ENCODE results near the gene MAP3K12. TPM values are rescaled to one million over a fixed set of nuclear protein-coding genes. Genes with fewer than 3 reads are reported as not detected.

Gene MAP3K12
- total and polyA plus RNA-seq, 5 experiments from 2014 or later = 2.4 to 23.8 (median 3.9) TPM

GRCh38 chr12:53530061-53530460 lies 30.8 kb upstream of the MAP3K12 start:
- peaks cover 6 to 74% (median 20%) of the 10 kb centered on the region in 3 donors for H3K36me3 Mint-ChIP-seq

GRCh38 chr12:53524476-53524875 lies 25.2 kb upstream of the MAP3K12 start:
- no peak for DNase-seq
- peaks cover 0 to 4% (median 0%) of the 10 kb centered on the region in 4 donors for H3K4me1 Mint-ChIP-seq
- H3K9me3 Mint-ChIP-seq = no peaks in the 10 kb centered on the region
- no peak for ATAC-seq
- H3K27me3 Mint-ChIP-seq = no peaks in the 10 kb centered on the region
- peak overlapping the region in 2 of 10 donors; percentile 4 to 19 for H3K27ac Mint-ChIP-seq
- POLR2A ChIA-PET = no interaction called here
- peaks cover 10 to 77% (median 22%) of the 10 kb centered on the region in 3 donors for H3K36me3 Mint-ChIP-seq
- H3K4me3 Mint-ChIP-seq = no peak overlapping the region

More at GRCh38 chr12:53530061-53530460, 30.8 kb upstream of the MAP3K12 start:
- ATAC-seq (no peak), DNase-seq (no peak)
- no peak overlapping the region for H3K4me3 Mint-ChIP-seq
- H3K27me3 Mint-ChIP-seq = no peaks in the 10 kb centered on the region
- no peak overlapping the region for H3K27ac Mint-ChIP-seq
- H3K4me1 Mint-ChIP-seq = no peaks in the 10 kb centered on the region
- H3K9me3 Mint-ChIP-seq = no peaks in the 10 kb centered on the region
- POLR2A ChIA-PET = no interaction called here

- H3K36me3 Mint-ChIP-seq = peaks cover 10 to 84% (median 22%) of the 10 kb centered on the region in 3 donors
- DNase-seq = no peak
- ATAC-seq = no peak
- H3K27ac Mint-ChIP-seq = no peak overlapping the region
- no peaks in the 10 kb centered on the region for H3K27me3 Mint-ChIP-seq
- no peaks in the 10 kb centered on the region for H3K9me3 Mint-ChIP-seq
- peaks cover 0 to 4% (median 0%) of the 10 kb centered on the region in 4 donors for H3K4me1 Mint-ChIP-seq
- H3K4me3 Mint-ChIP-seq = no peak overlapping the region
- POLR2A ChIA-PET = no interaction called here
Measured at GRCh38 chr12:53523131-53523530, 23.9 kb upstream of the MAP3K12 start.

- ATAC-seq = no peak
- POLR2A ChIA-PET = interaction anchor here (0.7 kb wide), 1 partner anchor 179 kb away, joined by 3 read pairs; no protein-coding TSS in a partner anchor
- peaks cover 10 to 83% (median 13%) of the 10 kb centered on the region in 3 donors for H3K36me3 Mint-ChIP-seq
Measured at GRCh38 chr12:53518381-53518780, 19.1 kb upstream of the MAP3K12 start.

GRCh38 chr12:53516758-53517455 lies 17.6 kb upstream of the MAP3K12 start:
- Mint-ChIP-seq H3K36me3 (peaks cover 10 to 83% (median 10%) of the 10 kb centered on the region in 3 donors), H3K4me3 (no peak overlapping the region), H3K27ac (peak overlapping the region in 1 of 10 donors; percentile 61), H3K9me3 (no peaks in the 10 kb centered on the region), H3K27me3 (no peaks in the 10 kb centered on the region), H3K4me1 (peaks cover 0 to 2% (median 0%) of the 10 kb centered on the region in 4 donors)
- POLR2A ChIA-PET = interaction anchor here (0.5 kb wide), 1 partner anchor 25 kb away, joined by 3 read pairs; no protein-coding TSS in a partner anchor
- ATAC-seq (no peak), DNase-seq (no peak)

More at GRCh38 chr12:53518381-53518780, 19.1 kb upstream of the MAP3K12 start:
- Mint-ChIP-seq H3K9me3 (no peaks in the 10 kb centered on the region), H3K4me3 (no peak overlapping the region), H3K27ac (peak overlapping the region in 1 of 10 donors; percentile 41), H3K27me3 (no peaks in the 10 kb centered on the region), H3K4me1 (peaks cover 0 to 2% (median 0%) of the 10 kb centered on the region in 4 donors)
- DNase-seq = no peak

GRCh38 chr12:53515291-53515680 lies 16.0 kb upstream of the MAP3K12 start:
- POLR2A ChIA-PET = interaction anchor here (1.1 kb wide), 1 partner anchor 136 kb away, joined by 4 read pairs; the partner anchor contains the start of gene SP1
- no peak for DNase-seq
- Mint-ChIP-seq H3K27me3 (no peaks in the 10 kb centered on the region), H3K36me3 (peaks cover 0 to 73% (median 0%) of the 10 kb centered on the region in 3 donors), H3K27ac (peak overlapping the region in 3 of 10 donors; percentile 28 to 66 (median 49)), H3K4me1 (no peaks in the 10 kb centered on the region), H3K9me3 (no peaks in the 10 kb centered on the region), H3K4me3 (no peak overlapping the region)
- no peak for ATAC-seq

- DNase-seq = no peak
- Mint-ChIP-seq H3K4me1 (no peaks in the 10 kb centered on the region), H3K36me3 (peaks cover 0 to 68% (median 0%) of the 10 kb centered on the region in 3 donors), H3K27me3 (no peaks in the 10 kb centered on the region), H3K9me3 (no peaks in the 10 kb centered on the region), H3K27ac (peak overlapping the region in 1 of 10 donors; percentile 49), H3K4me3 (no peak overlapping the region)
- ATAC-seq = no peak
- POLR2A ChIA-PET = interaction anchor here (1.1 kb wide), 1 partner anchor 135 kb away, joined by 4 read pairs; the partner anchor contains the start of gene SP1
Measured at GRCh38 chr12:53514628-53515290, 15.5 kb upstream of the MAP3K12 start.

- Mint-ChIP-seq H3K27ac (peak overlapping the region in 5 of 10 donors; percentile 8 to 78 (median 35)), H3K4me3 (no peak overlapping the region), H3K27me3 (no peaks in the 10 kb centered on the region), H3K36me3 (peaks cover 0 to 59% (median 0%) of the 10 kb centered on the region in 3 donors), H3K4me1 (peaks cover 0 to 5% (median 2%) of the 10 kb centered on the region in 4 donors), H3K9me3 (no peaks in the 10 kb centered on the region)
- ATAC-seq (no peak), DNase-seq (no peak)
- POLR2A ChIA-PET = interaction anchor here (1.1 kb wide), 1 partner anchor 134 kb away, joined by 4 read pairs; the partner anchor contains the start of gene SP1
Measured at GRCh38 chr12:53513712-53514410, 14.6 kb upstream of the MAP3K12 start.

- POLR2A ChIA-PET = interaction anchor here (1.1 kb wide), 1 partner anchor 17 kb away, joined by 3 read pairs; no protein-coding TSS in a partner anchor
- no peak overlapping the region for H3K4me3 Mint-ChIP-seq
- no peak for ATAC-seq
- H3K36me3 Mint-ChIP-seq = peaks cover 0 to 41% (median 0%) of the 10 kb centered on the region in 3 donors
- no peaks in the 10 kb centered on the region for H3K9me3 Mint-ChIP-seq
- DNase-seq = no peak
- H3K27me3 Mint-ChIP-seq = no peaks in the 10 kb centered on the region
- no peak overlapping the region for H3K27ac Mint-ChIP-seq
- H3K4me1 Mint-ChIP-seq = peaks cover 3 to 13% (median 8%) of the 10 kb centered on the region in 4 donors
Measured at GRCh38 chr12:53510181-53510812, 11.0 kb upstream of the MAP3K12 start.

GRCh38 chr12:53508534-53509170 lies 9.4 kb upstream of the MAP3K12 start:
- POLR2A ChIA-PET = interaction anchor here (0.5 to 2.0 kb wide), 13 partner anchors 8 to 164 kb away, joined by 3 to 6 read pairs (median 4); partner anchors contain the start of genes MAP3K12, PRR13 and TARBP2
- Mint-ChIP-seq H3K4me3 (no peak overlapping the region), H3K36me3 (peaks cover 0 to 39% (median 1%) of the 10 kb centered on the region in 3 donors)

GRCh38 chr12:53507603-53507885 lies 8.3 kb upstream of the MAP3K12 start:
- Mint-ChIP-seq H3K27me3 (no peaks in the 10 kb centered on the region), H3K27ac (no peak overlapping the region), H3K4me3 (no peak overlapping the region), H3K9me3 (no peaks in the 10 kb centered on the region), H3K4me1 (peaks cover 3 to 23% (median 10%) of the 10 kb centered on the region in 4 donors), H3K36me3 (peaks cover 0 to 30% (median 1%) of the 10 kb centered on the region in 3 donors)
- POLR2A ChIA-PET = interaction anchor here (2.0 kb wide), 1 partner anchor 15 kb away, joined by 4 read pairs; no protein-coding TSS in a partner anchor
- ATAC-seq (no peak), DNase-seq (no peak)

More at GRCh38 chr12:53508534-53509170, 9.4 kb upstream of the MAP3K12 start:
- Mint-ChIP-seq H3K27ac (peak overlapping the region in 6 of 10 donors; percentile 19 to 87 (median 70)), H3K4me1 (peaks cover 3 to 19% (median 8%) of the 10 kb centered on the region in 4 donors), H3K9me3 (no peaks in the 10 kb centered on the region), H3K27me3 (no peaks in the 10 kb centered on the region)
- DNase-seq (peak; percentile 65 to 89 (median 78)), ATAC-seq (peak; percentile 97 to 99)
